ENCODE results near the gene SHMT1. TPM values are rescaled to one million over a fixed set of nuclear protein-coding genes. Genes with fewer than 3 reads are reported as not detected.
"Not testable (repeated sequence)": the region's sequence is repeated elsewhere in the genome, so short reads cannot be mapped to it uniquely, and the experiment has no call there.

Gene SHMT1
- polyA plus RNA-seq, 3 donors: 50.2 to 57.3 (median 56.5) TPM

DNA sequence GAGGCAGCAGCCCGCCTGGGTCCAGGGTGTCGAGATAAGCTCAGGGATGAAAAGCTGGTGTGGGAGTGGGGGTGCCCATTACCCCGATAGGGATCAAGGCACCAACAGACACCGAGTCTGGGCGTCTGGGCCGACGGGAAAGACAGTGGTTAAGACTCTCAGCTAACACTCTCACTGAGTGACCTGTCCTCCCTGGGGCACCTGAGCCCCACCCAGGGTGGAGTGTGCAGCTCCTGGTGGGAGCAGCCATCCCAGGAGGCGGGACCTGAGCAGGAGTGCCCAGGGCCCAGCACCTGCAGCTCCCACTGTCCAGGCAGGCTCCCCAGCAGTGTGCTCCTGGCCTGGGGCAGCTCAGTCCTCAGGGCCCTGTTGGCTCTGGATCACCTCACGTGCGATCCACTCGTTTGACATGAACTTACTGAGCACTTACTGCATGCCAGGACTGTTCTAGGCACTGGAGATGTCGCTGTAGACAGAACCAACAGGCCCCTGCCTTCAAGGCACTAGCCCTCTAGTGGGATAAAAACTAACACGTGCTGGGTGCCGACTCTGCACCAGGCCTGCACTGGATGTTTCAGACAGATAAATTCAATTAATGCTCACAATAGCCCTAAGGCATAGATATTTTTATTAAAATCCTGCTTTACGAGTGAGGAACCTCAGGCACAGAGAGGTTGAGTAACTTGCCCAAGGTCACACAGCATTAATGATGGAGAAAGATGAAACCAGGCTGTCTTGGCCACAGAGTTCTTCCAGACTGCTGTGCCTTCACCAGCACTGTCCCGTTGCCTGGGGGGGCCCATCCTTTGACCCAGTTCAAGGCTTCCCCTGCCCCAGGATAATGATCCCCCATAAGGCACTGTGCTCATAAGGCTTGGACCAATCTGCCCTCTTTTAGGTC, 16.1 kb upstream of the SHMT1 start:
- DNase-seq (ENCODE audit: low read depth in 3 of 3, low spot score in 2 of 3): no peak

DNA sequence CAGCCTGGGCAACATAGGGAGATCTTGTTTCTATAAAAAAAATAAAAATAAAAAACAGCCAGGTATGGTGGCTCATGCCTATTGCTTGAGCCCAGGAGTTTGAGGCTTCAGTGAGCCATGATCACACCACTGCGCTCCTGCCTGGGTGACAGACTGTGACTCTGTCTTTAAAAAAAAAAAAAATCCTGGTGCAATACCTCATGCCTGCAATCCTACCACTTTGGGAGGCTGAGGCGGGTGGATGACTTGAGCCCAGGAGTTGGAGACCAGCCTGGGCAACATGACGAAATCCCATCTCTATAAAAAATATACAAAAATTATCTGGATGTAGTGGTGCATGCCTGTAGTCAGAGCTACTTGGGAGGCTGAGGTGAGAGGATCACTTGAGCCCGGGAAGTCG, 15.3 kb upstream of the SHMT1 start:
- not testable (repeated sequence) for DNase-seq (ENCODE audit: low read depth in 3 of 3, low spot score in 2 of 3)

DNA sequence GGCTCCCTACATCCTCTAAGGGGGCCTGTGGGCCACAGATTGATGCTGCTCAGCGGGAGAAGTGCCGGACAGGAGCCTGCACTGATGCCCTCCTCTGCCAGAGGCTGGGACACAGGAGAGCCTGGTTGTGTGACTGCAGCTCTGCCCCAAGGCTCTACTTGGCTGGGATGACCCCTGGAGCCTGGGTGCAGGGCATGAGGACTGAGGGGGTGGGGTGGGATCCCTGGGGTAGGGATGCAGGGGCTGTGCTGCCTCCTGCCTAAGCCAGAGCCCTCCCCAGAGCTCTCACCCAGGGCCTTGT, 14.8 kb upstream of the SHMT1 start:
- no peak for DNase-seq (ENCODE audit: low read depth in 3 of 3, low spot score in 2 of 3)

DNA sequence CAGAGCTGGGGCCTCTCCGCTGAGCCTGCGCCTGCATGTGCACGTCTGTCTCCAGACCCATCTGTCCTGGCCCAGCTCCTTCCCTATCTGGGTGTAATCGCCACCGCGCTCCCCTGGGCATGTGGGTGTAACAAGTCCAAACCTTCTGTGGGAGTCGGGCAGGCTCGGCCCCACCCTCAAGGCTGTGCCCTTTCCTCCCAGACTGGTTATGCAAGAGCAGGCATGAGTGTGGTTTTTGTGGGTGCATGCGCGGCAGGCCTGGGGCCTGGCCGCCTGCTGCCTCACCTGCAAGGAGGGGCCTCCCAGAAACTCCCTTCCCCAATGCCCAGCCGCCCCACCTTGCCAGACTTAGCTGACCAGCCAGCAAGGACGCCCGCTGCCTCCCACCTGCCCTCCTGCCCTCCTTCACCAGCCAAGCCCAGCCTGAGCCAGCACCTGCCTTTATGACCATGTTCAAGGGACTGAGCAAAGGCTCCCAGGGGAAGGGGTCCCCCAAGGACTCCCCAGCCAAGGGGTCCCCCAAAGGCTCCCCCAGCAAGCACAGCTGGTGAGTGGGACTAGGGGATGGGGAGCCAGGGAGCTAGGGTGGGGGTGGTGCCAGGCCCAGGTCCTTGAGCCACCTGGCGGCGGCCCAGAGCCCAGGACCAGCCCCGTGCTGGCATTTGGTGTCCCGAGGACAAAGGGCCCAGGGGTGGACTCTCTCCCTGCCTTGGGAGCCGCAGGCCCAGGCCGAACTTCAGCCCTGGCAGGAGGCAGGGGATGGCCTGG, 14.3 kb upstream of the SHMT1 start, which contains the start of gene EVPLL:
Gene EVPLL, plus strand, starts transcription at position 342 of the 768 bp plus-strand sequence. CDS start 3,160 bp downstream, outside the sequence.
- no peak for DNase-seq (ENCODE audit: low read depth in 3 of 3, low spot score in 2 of 3)

DNA sequence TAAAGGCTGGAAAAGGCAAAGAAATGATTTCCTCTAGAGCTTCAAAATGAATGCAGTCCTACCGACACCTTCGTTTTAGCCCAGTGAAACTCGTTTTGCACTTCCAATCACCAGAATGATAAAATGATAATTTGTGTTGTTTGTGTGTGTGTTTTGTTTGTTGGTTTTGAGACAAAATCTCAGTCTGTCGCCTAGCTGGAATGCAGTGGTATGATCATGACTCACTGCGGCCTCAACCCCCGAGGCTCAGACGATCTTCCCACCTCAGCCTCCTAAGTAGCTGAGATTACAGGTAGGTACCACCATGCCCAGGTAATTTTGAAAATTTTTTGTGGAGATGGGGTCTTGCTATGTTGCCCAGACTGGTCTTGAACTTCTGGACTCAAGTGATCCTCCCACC, 10.9 kb upstream of the SHMT1 start:
- DNase-seq (ENCODE audit: low read depth in 3 of 3, low spot score in 2 of 3): no peak

DNA sequence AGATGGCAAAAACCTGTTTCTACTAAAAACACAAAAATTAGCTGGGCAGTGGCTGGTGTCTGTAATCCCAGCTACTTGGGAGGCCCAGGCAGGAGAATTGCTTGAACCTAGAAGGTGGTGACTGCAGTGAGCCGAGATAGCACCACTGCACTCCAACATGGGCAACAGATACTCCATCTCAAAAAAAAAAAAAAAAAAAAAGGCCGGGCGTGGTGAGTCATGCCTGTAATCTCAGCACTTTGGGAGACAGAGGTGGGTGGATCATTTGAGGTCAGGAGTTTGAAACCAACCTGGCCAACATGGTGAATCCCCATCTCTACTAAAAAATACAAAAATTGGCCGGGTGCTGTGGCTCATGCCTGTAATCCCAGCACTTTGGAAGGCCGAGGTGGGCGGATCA, 9.8 kb upstream of the SHMT1 start:
- not testable (repeated sequence) for DNase-seq (ENCODE audit: low read depth in 3 of 3, low spot score in 2 of 3)

DNA sequence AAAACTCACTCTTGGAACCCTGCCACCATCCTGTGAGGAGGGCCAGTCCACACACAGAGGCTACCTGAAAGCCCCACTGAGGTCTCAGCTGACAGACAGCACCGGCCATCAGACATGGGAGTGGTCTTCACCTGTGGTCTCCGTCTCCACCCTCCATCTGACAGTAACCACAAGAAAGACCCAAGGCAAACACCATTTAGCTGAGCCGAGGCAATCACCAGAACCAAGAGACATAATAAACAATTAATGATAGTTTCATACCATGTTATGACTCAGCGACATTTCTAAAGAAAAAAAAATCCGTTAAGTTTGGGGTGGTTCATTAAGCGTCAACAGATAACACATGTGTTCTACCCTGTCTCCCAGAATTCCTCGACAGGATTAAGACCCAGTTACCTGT, 8.1 kb upstream of the SHMT1 start:
- no peak for DNase-seq (ENCODE audit: low read depth in 3 of 3, low spot score in 2 of 3)

DNA sequence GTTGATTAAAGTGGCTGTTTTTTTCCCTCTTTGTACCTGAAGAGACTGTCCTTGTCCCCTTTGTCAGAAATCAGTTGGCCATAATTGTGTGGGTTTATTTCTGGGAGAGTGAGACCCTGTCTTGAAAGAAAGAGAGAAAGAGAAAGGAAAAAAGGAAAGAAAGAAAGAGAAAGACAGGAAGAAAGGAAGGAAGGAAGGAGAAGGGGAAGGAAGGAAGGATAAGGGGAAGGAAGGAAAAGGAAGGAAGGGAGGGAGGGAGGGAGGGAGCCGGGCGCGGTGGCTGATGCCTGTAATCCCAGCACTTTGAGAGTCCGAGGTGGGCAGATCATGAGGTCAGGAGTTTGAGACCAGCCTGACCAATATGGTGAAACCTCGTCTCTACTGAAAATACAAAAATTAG, 7.4 kb upstream of the SHMT1 start:
- no peak for DNase-seq (ENCODE audit: low read depth in 3 of 3, low spot score in 2 of 3)

DNA sequence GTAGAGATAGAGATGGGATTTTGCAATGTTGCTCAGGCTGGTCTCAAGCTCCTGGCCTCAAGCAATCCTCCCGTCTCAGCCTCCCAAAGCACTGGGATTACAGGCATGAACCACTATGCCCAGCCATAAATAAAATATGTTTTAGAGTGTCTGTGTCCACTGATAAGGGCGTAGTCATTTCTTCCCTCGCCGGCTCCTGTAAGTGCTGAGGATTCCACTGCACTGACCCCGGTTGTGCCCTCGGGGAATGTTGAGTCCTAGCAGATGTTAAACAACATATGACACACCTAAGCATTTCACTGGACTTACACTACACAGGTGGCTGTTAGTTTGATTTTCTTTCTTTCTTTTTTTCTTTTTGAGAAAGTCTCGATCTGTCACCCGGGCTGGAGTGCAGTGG, 5.6 kb upstream of the SHMT1 start:
- no peak for DNase-seq (ENCODE audit: low read depth in 3 of 3, low spot score in 2 of 3)

DNA sequence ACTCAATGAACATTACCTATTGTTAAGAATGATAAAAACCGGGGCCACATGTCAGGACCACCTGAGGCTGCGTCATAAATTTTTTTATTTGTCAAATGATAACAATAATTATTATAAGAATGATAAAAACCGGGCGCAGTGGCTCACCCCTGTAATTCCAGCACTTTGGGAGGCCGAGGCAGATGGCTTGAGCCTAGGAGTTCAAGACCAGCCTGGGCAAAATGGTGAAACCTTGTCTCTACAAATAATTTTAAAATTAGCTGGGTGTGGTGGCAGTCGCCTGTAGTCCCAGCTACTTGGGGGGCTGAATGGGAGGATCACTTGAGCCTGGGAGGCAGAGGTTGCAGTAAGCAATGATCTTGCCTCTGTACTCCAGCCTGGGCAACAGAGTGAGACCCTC, 816 bp upstream of the SHMT1 start:
- DNase-seq (ENCODE audit: low read depth in 3 of 3, low spot score in 2 of 3): no peak

DNA sequence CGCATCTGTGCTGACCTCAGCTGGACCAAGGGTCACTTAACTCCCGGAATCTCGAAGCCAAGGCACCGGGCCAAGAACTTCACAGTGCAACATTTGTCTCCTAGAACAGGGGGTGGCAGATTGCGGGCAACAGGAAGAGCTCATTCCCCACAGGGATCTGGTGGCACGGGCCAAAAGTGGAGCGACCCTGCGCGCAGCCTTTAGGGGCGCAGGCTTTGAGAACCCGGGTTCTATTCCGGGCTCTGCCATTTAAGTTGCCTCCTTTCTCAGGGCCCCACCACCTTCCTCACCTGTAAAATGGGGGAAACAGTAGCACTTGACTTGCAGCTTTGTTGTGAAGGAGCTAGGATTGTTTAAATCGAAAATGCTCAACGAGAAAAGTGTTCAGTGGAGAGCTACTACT, 651 bp downstream of the SHMT1 start:
- no peak for DNase-seq (ENCODE audit: low read depth in 3 of 3, low spot score in 2 of 3)

DNA sequence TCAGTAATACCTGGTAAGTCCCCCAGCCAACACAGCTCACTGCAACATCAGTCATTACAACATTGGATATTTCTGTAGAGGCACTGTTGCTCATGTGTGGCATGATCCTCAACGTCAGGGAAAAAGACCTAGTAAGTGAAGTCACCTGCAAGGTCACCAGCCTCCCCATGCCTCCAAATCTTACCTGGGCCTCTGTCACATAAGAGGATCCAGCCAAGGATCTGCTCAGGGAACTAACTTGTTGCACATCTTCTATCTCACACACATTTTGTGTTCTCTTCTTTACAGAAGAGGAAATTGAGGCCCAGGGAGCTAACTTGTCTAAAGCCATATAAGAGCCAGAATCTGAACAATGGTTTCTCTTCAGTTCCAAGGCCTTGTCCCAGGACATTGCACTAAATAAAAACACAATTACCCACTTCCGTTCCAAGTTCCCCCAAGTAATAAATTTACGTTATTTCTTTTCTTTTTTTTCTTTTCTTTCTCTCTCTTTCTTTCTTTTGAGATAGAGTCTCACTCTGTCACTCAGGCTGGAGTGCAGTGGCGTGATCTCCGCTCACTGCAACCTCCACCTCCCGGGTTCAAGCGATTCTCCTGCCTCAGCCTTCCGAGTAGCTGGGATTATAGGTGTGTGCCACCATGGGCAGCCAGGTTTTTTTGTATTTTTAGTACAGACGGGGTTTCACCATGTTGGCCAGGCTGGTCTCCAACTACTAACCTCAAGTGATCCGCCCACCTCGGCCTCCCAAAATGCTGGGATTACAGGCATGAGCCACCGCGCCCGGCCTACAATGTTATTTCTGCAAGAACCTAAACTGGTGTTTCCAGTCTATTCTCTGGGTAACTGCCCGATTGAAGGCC, 1.3 kb downstream of the SHMT1 start:
- DNase-seq (ENCODE audit: low read depth in 3 of 3, low spot score in 2 of 3): no peak

DNA sequence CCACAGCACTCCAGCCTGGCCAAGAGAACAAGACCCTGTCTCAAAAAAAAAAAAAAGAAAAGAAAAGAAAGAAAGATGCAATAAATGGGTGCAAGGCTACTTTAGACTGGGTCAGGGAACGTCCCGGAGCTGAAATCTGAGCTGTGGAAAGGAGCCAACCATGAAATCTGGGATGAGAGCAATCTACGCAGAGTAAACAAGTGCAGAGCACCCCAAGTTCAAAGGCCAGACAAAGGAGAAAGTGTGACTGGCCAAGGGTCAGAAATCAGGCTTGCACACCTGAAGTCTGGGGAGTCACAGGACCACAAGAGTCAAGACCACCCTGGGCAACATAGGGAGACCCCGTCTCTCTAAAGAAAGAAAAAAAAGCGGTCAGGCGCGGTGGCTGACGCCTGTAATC, 2.8 kb downstream of the SHMT1 start:
- DNase-seq (ENCODE audit: low read depth in 3 of 3, low spot score in 2 of 3): no peak

DNA sequence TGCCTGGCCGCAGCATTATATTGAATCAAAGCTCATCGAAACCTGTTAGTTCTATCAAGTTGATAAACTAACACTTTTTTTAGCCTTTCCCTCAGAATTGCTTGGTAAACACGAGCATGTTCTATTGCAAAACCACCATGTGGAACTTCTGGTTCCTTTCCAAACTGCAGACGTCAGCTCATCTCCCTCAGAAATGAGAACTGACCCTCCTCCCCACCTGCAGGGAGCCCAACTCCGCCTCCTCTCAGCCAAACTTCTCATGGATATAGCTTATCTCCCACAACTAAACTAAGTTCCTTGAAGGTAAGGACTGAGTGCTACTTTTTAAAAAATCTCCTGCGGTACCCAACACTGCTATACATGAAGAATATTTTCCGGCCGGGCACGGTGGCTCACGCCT, 6.7 kb downstream of the SHMT1 start:
- DNase-seq (ENCODE audit: low read depth in 3 of 3, low spot score in 2 of 3): no peak

DNA sequence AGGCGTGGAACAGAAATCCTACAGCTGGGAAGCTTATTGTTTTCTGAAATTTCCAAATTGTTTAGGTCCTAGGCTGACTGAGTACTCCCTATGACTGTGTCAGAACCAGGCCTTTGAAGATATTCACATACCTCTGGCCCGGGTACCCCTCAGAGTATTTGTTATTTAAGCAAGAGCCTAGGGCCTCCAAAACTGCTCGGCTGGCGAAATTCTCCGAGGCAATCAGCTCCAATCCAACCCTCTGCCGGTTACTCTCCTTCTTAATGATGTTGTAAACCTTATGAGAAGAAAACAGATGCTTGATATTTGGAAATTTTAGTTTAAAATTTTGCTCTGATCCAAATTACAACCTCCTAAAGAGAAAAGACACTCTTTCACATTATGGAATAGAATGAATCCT, 9.8 kb downstream of the SHMT1 start:
- DNase-seq (ENCODE audit: low read depth in 3 of 3, low spot score in 2 of 3): no peak

DNA sequence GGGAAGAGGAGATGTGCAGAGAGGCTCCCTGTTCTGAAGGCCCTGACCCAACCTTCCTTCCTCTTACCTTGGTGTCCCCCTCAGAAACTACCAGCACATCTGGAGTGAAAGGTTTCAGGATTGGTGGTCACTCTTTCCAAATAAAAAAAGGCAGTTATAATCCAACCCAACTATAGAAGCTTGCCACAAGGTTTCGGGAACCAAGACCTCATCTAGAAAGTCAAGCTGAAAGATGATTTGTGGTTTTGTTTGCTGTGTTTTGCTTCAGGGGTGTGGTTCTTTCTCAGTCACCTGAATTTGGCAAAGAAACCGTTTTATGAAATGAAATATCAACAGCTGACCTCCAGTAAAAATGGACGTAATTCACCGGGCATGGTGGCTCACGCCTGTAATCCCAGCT, 19.3 kb downstream of the SHMT1 start:
- DNase-seq (ENCODE audit: low read depth in 3 of 3, low spot score in 2 of 3): no peak

DNA sequence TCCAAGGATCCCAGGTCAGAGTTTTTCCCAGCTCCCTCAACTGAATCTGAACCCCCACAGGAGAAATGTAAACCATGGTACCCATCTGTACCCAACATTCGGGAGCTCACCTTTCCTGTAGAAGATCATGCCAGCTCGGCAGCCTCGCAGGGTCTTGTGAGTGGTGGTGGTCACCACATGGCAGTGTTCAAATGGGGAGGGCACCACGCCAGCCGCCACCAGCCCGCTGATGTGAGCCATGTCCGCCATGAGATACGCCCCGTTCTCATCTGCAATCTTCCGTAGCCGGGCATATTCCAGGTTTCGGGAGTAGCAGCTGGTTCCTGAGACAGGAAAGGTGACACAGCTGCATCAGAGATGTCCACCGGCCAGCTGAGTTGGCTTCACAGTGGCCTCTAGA, 23.4 kb downstream of the SHMT1 start:
- no peak for DNase-seq (ENCODE audit: low read depth in 3 of 3, low spot score in 2 of 3)

DNA sequence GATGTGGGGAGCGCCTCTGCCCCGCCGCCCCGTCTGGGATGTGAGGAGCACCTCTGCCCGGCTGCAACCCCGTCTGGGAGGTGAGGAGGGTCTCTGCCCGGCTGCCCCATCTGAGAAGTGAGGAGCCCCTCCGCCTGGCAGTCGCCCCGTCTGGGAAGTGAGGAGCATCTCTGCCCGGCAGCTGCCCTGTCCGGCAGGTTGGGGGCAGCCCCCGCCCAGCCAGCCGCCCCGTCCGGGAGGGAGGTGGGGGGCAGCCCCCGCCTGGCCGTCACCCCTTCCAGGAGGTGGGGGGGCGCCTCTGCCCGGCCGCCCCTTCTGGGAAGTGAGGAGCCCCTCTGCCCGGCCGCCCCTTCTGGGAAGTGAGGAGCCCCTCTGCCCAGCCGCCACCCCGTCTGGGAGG, 25.2 kb downstream of the SHMT1 start:
- not testable (repeated sequence) for DNase-seq (ENCODE audit: low read depth in 3 of 3, low spot score in 2 of 3)

DNA sequence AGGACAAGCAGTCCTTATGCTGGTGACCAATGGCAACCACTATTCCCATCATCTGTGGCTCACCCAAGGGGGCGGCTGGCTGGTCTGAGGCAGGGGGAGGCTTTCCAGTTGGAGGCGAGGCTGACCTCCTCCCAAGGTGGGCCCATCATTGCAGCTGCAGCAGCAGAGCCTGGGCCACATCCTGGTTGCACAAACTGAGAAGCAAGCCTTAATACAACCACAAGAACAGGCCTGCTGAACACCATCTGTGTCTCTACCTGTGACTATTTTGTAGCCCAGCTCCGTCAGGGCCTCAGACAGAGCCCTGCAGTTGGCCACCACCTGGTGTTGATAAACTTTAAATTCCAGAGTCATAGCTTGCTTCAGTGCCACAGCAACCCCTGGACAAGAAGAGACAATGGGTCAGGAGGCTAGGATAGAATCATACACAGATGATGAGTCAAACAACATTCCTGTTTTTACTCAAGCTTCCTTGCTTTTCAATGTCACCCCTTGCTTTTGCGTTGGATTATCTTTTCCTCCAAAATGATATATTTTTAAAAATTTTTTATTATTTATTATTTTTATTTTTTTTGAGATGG, 30.4 kb downstream of the SHMT1 start:
- DNase-seq (ENCODE audit: low read depth in 3 of 3, low spot score in 2 of 3): no peak

DNA sequence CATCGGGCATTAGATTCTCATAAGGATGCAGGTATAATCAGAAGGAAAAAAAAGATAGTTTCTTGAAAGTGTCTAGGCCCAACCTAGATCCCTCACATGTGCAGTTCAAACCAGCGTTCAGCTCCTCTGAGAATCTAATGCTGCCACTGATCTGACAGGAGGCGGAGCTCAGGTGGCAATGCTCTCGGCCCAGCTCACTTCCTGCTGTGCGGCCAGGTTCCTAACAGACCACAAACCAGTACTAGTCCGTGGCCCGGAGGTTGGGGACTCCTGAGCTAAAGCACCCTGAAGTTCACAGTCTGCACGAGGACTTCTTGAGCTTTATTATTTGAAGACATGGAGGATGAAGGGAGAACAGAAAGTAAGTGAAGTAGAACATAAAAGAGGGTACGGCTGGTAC, 31.5 kb downstream of the SHMT1 start:
- DNase-seq (ENCODE audit: low read depth in 3 of 3, low spot score in 2 of 3): no peak

All from right renal cortex interstitium (tissue), 3 donors.